ENCODE data around the gene RALGAPB. TPM values are rescaled to one million over a fixed set of nuclear protein-coding genes. Genes with fewer than 3 reads are reported as not detected.

RALGAPB gene
- total RNA-seq, 4 donors from 2014 or later, result 34.4 to 86.7 (median 44.2) TPM

GRCh38 chr20:38543014-38543906, 70.6 kb downstream of the RALGAPB start:
- H3K9me3 ChIP-seq, result no peaks in the 10 kb centered on the region
- H3K27ac ChIP-seq, result no peak overlapping the region
- H3K4me3 ChIP-seq, result no peak overlapping the region
- H3K4me1 ChIP-seq, result no peaks in the 10 kb centered on the region
- no peak for TF ChIP-seq POLR2A (IDR thresholded peaks at IDR 0.05)
- no peak for TF ChIP-seq EP300 (IDR thresholded peaks at IDR 0.05)
- TF ChIP-seq POLR2AphosphoS5 (IDR thresholded peaks at IDR 0.05), result no peak
- no peak for TF ChIP-seq CTCF (IDR thresholded peaks at IDR 0.05)
- 83% methylated on average over 7 of the region's 7 CpGs for WGBS
- DNase-seq (ENCODE audit: low spot score in 2 of 2), result no peak
- peaks cover 100% of the 10 kb centered on the region for H3K36me3 ChIP-seq
- H3K27me3 ChIP-seq, result no peaks in the 10 kb centered on the region

- Histone ChIP-seq H3K4me3 (no peak overlapping the region), H3K36me3 (peaks cover 86% of the 10 kb centered on the region), H3K4me1 (no peaks in the 10 kb centered on the region), H3K9me3 (no peaks in the 10 kb centered on the region), H3K27ac (no peak overlapping the region), H3K27me3 (no peaks in the 10 kb centered on the region)
- TF ChIP-seq POLR2A (IDR thresholded peaks at IDR 0.05), result no peak
- TF ChIP-seq CTCF (IDR thresholded peaks at IDR 0.05), result no peak
- no peak for TF ChIP-seq POLR2AphosphoS5 (IDR thresholded peaks at IDR 0.05)
- no peak for TF ChIP-seq EP300 (IDR thresholded peaks at IDR 0.05)
- WGBS, result 98% methylated on average over 2 of the region's 2 CpGs
- no peak for DNase-seq (ENCODE audit: low spot score in 2 of 2)
Observed at GRCh38 chr20:38545771-38546170, 73.1 kb downstream of the RALGAPB start.

- 88% methylated on average over 3 of the region's 3 CpGs for WGBS
- no peak for TF ChIP-seq EP300 (IDR thresholded peaks at IDR 0.05)
- no peak for TF ChIP-seq POLR2AphosphoS5 (IDR thresholded peaks at IDR 0.05)
- no peak for TF ChIP-seq CTCF (IDR thresholded peaks at IDR 0.05)
- TF ChIP-seq POLR2A (IDR thresholded peaks at IDR 0.05), result no peak
- H3K4me1 ChIP-seq, result no peaks in the 10 kb centered on the region
- peaks cover 86% of the 10 kb centered on the region for H3K36me3 ChIP-seq
- H3K27me3 ChIP-seq, result no peaks in the 10 kb centered on the region
- DNase-seq (ENCODE audit: low spot score in 2 of 2), result no peak
- H3K27ac ChIP-seq, result no peak overlapping the region
- H3K9me3 ChIP-seq, result no peaks in the 10 kb centered on the region
- no peak overlapping the region for H3K4me3 ChIP-seq
Observed at GRCh38 chr20:38547288-38548085, 74.8 kb downstream of the RALGAPB start.

- peaks cover 86% of the 10 kb centered on the region for H3K36me3 ChIP-seq
Observed at GRCh38 chr20:38548356-38549083, 75.9 kb downstream of the RALGAPB start.

More at GRCh38 chr20:38548356-38549083, 75.9 kb downstream of the RALGAPB start:
- WGBS, result 91% methylated on average over 3 of the region's 3 CpGs
- DNase-seq (ENCODE audit: low spot score in 2 of 2), result no peak
- TF ChIP-seq CTCF (IDR thresholded peaks at IDR 0.05), result no peak
- no peak for TF ChIP-seq EP300 (IDR thresholded peaks at IDR 0.05)
- no peak for TF ChIP-seq POLR2AphosphoS5 (IDR thresholded peaks at IDR 0.05)
- Histone ChIP-seq H3K27me3 (no peaks in the 10 kb centered on the region), H3K4me1 (no peaks in the 10 kb centered on the region), H3K27ac (no peak overlapping the region), H3K9me3 (no peaks in the 10 kb centered on the region), H3K4me3 (no peak overlapping the region)

All from suprapubic skin (tissue), 4 donors.